ENCODE measurements around the gene F10. TPM values are rescaled to one million over a fixed set of nuclear protein-coding genes. Genes with fewer than 3 reads are reported as not detected.

F10 gene
- total and polyA plus RNA-seq, 2 donors (not counting 3 experiments of a cell fraction or from before 2014, with no cell fraction given), result 0.25 TPM; not detected in 1

GRCh38 chr13:113183450-113184129, 61.0 kb downstream of the F10 start:
- ChIA-PET POLR2A (no interaction called here), CTCF (interaction anchor here (1.0 kb wide), 1 partner anchor 14 kb away, joined by 3 read pairs; no protein-coding TSS in a partner anchor)
- peaks cover 19% of the 10 kb centered on the region for H3K79me2 ChIP-seq (ENCODE audit: control insufficient read depth, insufficient read depth, low read length)
- H3K9me1 ChIP-seq (replicated peaks; ENCODE audit: control insufficient read depth, extremely low read depth, insufficient read depth, low read length), result no peaks in the 10 kb centered on the region
- no peak overlapping the region for H3K4me3 ChIP-seq (replicated peaks in 1 of 3; ENCODE audit: insufficient read depth in 1 of 3, low read depth in 1 of 3, low read length in 3 of 3)
- BruUV-seq (replicated peaks), result no TSS peak
- H3K4me2 ChIP-seq (ENCODE audit: insufficient read depth, low read length), result no peak overlapping the region
- peaks cover 14 to 21% of the 10 kb centered on the region in 2 experiments for H3K36me3 ChIP-seq (ENCODE audit: control insufficient read depth in 2 of 2, extremely low read depth in 1 of 2, insufficient read depth in 2 of 2, low read length in 2 of 2)
- TF ChIP-seq MYC (IDR thresholded peaks at IDR 0.05; ENCODE audit: low read depth, low read length) (no peak), MAX (IDR thresholded peaks at IDR 0.05; ENCODE audit: insufficient read depth, insufficient read length) (no peak), POLR2AphosphoS5 (IDR thresholded peaks at IDR 0.05; ENCODE audit: insufficient read depth, low read depth, low read length) (peak; percentile 52), FOS (IDR thresholded peaks at IDR 0.05; ENCODE audit: borderline replicate concordance, insufficient read depth, low read length) (peak; percentile 24)
- TF ChIP-seq, protein P1, sequence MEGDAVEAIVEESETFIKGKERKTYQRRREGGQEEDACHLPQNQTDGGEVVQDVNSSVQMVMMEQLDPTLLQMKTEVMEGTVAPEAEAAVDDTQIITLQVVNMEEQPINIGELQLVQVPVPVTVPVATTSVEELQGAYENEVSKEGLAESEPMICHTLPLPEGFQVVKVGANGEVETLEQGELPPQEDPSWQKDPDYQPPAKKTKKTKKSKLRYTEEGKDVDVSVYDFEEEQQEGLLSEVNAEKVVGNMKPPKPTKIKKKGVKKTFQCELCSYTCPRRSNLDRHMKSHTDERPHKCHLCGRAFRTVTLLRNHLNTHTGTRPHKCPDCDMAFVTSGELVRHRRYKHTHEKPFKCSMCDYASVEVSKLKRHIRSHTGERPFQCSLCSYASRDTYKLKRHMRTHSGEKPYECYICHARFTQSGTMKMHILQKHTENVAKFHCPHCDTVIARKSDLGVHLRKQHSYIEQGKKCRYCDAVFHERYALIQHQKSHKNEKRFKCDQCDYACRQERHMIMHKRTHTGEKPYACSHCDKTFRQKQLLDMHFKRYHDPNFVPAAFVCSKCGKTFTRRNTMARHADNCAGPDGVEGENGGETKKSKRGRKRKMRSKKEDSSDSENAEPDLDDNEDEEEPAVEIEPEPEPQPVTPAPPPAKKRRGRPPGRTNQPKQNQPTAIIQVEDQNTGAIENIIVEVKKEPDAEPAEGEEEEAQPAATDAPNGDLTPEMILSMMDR (IDR thresholded peaks at IDR 0.05; ENCODE audit: extremely low read depth in 1 of 2, insufficient read depth in 1 of 2, low read depth in 1 of 2, low read length in 2 of 2), result no peak
- DNase-seq (ENCODE audit: low read depth, low spot score) (peak; percentile 48), FAIRE-seq (peak; percentile 72)
- peak overlapping the region; percentile 2 for H3K9ac ChIP-seq (replicated peaks; ENCODE audit: extremely low read depth, insufficient read depth, low read length)
- dilution Hi-C loops (cut with MboI; ENCODE audit: extremely low pct_ligation_motif_present, low sequenced_read_pairs), result no loop called here
- peaks cover 47% of the 10 kb centered on the region for H3K4me1 ChIP-seq (ENCODE audit: control insufficient read depth, extremely low read depth, insufficient read depth, low read length)
- H3K27ac ChIP-seq (ENCODE audit: insufficient read depth, low read depth, low read length), result peak overlapping the region; percentile 41
- H2AFZ ChIP-seq (ENCODE audit: low read depth, low read length), result no peak overlapping the region
- no peaks in the 10 kb centered on the region for H4K20me1 ChIP-seq (replicated peaks; ENCODE audit: control insufficient read depth, extremely low read depth, insufficient read depth, low read length)
- H3K27me3 ChIP-seq (ENCODE audit: control insufficient read depth in 2 of 2, insufficient read depth in 2 of 2, low read length in 2 of 2), result no peaks in the 10 kb centered on the region
- intact Hi-C loops (cut with micrococcal nuclease), result no loop called here
- no peaks in the 10 kb centered on the region for H3K9me3 ChIP-seq (replicated peaks; ENCODE audit: control insufficient read depth, insufficient read depth, low read length)

All from endothelial cell of umbilical vein (primary cell).